Kidney capillary endothelial cell (primary cell): ENCODE data around the gene ARHGEF17.

ENCODE experiments used
- DNase-seq: peaks from one replicate; pipeline ENCODE4 v3.0.0-alpha.2; 2018; ENCODE audit warnings: low spot score

The ARHGEF17 gene

DNA sequence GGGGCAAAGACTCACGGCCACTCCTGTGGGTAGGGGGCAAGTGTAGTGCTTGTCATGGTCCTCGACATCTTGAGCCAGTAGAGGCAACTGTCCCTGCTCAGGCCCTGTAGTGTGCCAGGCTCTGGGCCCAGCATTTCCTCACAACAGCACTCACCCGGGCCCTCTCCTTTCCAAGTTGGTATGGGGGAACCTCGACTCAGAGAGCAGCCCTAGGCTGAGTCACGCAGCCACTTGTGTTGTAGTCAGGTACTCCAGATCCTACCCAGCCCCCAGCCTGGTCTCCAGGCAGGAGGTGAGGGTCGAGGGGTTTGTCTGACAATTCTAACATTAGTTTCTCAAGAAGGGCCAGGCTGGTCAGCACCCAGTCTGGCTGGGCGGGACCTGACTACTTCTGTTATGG is 72.3 kb downstream of the ARHGEF17 start:
- no peak for DNase-seq

DNA sequence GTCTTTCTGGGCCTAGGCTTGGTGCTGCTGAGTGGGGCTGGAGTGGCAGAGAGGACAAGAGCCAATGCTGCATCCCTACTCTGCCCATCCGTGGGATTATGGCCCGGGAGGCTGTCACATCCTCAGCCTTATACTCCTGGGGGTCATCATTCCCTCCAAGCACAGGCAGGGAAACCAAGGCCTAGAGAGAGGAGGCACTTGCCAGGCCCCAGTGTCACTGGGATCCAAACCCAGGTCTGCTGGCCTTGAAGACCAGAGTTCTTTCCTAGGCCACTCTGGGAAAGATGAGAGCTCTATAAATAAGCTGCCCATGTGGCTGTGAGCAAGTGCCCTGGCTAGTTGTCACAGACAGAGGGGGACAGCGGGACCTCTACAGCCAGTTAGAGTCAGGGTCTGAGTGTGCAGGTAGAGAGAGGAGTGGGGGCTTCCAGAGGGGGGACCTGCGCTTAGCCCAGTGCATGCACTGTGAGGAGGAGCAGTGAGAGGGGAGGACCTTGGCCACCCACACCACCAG is 72.9 kb downstream of the ARHGEF17 start:
- DNase-seq = no peak

DNA sequence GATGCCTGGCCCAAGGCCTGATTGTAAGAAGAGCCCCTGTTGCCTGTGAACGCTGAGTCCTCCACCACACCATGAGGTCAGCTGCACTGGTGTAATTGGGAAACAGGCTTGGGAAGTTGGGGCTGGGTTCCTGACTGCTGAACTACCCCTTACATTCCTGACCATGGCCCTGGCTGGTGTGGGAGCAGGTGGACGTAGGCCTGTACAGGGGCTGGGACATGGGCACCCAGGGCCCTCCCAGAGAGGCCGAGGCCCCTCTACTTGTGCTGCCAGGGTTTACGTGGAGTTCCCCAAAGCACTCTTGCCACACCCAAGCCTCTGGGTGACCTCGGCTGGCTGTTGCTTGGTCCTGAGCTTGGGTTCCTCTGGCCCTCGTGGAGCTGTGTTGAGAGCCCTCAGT is 73.5 kb downstream of the ARHGEF17 start:
- no peak for DNase-seq

DNA sequence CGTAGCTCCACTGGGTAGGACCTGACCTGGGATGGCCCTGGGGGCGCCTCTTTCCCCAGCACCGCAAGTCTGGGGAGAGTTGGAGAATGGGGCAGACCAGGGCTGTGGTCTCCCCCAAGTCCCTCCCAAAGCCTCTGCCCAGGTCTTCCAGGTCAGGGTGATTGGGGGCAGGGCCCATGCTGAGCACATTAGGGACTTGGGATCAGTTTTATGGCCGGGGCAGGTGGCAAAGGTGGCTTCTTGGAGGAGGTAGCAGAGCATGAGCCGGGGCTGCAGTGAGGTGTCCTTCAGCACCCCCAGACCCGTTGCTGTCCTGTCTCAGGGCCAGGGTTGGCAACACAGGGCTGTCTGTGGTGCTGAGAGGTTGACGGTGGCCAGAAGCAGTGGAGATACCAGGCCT is 74.1 kb downstream of the ARHGEF17 start:
- DNase-seq = no peak

DNA sequence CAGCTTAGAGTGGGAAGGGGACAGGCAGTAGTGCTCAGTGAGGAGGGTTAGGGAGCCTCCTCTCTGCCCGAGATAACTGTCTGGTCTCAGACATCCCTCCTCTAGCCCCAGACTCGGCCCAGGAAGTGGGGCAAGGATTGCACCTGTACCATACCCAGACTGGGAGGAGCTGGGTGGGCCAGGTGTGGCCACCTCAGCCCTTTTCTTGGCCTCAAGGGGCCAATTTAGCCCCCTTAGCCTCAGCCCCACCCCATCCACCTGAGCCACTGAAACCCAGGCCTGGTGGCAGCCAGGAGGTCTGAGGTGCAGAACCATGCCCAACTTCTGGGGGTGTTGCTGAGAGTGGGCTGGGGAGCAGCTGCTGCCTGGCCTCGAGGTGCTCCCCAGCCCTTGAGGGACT is 74.7 kb downstream of the ARHGEF17 start:
- no peak for DNase-seq

DNA sequence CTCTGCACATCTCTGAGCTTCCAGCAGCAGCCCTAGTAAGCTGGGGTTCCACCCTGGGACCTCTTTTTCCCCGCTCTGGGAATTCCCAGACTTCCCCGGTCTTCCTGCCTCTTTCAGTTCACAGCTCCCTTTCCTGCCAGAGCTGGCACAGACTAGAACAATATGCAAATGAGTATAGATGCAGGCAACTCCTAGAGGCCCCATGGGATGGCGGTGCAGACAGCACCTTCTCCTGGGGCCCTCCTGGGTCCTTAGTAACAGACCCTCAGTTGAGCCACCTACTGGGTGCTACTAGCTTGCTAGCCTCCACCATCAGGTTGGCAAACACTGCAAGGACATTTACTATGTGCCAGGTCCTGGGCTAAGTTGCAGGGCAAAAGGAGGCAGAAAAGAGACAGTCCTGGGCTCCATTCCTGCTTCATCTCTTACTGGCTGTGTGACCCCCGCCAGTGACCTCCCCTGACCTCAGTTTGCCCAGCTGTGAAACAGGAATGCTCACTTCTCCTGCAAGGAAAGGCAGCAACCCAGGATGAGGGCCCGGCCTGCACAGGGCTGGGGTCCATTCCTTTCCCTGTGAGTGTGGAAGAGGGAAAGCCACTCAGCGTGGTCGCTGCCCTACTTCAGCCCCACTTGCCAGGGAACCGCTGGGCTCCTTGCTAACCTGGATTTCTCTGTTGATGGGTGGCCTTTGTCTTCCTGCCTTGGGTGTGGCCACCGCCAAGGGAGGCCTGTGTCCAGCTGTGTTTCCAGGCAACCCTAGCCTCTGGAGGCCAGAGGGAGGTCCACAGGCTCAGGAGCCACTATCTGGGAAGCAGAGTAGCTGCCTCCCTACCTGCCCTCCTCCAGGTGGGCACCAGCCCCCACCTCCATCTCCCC is 75.4 kb downstream of the ARHGEF17 start:
- DNase-seq = no peak

DNA sequence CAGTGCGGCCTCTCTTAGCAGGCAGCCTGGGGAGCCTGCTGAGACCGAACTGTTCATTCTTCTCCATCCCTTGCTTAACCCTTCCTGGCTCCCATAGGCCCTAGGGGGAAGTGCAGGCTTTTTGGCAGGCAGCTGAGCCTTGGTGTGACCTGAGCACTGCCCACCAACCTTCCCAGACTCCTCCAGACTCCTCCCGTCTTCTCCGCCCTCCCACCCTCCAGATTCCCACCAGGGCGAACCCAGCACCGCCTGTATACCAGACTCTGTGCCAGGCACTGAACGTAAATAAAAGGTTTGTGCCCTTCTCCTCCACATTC is 76.0 kb downstream of the ARHGEF17 start:
- no peak for DNase-seq

DNA sequence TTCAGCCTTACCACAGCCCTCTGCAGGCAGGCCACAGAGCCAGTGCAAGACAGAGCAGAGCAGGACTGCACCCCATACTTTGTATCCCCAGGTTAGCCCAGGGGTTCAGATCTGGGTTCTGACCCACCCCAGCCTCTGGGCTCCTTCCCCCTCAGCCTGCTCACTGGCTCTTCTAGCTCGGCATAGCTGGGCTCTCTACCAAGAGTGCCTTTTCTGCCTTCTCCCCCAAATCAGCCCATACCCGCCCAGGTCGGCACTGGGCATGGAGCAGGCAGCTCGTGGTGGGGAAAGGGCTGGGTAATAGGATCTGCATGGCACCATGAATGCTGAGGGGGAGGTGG is 76.4 kb downstream of the ARHGEF17 start:
- DNase-seq = no peak

DNA sequence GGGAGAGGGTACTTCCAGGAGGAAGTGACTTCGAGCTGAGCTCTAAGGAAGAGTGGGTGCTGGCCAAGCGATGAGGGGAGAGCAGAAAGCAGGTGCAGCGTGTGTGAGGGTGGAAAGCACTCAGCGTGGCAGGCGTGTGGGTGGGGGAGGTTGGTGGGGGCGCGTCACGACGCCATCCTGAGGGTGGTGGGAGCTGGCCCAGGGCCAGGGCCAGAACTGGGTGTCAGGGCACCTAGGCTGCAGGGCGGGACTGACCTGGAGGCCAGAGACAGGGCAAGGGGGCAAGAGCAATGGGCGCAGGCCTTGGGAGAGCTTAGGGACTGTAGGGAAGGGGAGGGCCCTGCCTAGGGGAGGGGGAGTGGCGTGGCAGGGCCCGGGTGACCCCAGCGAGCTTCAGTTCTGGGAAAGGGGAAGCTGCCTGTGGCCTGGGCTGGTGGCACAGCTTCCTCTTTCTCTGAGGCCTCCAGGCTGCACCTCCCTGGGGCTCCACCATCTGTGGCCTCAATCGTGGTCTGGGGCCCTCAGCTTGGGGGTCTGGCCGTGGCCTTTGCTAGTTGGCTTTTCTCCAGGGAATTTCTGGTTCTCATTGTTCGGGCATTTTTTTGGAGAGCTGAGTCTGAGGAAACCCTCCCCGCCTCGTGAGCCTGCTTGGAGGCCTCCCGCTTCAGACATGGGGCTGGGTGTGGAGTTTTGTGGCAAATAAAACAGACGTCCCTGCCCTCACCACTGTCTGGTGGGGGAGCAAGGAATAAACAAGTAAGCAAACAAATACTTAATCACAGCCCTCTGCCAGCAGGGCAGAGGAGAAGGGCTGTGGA is 77.0 kb downstream of the ARHGEF17 start:
- no peak for DNase-seq

DNA sequence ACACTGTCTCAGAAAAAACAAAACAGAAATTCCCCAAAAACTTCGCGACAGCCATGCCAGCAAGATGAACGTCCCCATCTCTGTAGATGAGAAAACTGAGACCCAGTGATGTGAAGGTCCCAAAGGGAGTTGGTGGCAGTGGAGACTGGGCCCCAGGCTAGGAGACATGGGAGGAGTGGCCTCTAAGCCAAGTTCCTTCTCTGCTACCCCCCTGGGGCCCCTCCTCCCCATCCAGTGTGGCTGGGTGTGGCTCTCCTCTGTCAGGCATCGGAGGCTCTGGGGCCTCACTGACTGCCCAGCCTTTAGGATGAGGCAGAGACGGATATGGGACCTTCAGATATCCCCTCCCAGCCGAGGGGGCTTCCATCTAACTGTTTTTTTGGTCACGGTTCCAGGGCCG is 77.9 kb downstream of the ARHGEF17 start:
- no peak for DNase-seq

DNA sequence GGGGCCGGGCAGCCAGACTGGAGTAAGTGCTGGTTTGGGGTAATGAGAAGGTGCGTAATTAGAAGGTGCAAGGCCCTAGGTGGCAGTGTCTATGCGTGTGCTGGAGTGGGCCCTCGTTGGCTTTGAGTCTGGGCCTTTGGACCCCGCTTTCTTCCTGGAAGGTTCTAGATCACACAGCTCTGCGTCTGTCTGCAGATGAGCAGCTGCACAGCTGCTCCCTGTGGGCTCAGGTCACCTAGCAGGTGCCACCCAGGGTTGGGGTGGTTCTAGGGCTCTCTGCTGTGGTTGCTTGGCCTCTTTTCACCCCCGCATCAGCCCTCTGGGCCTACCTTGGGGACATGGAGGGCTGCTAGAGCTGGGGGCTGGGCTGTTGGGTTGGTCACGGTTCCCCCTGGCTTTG is 78.5 kb downstream of the ARHGEF17 start:
- DNase-seq = no peak

DNA sequence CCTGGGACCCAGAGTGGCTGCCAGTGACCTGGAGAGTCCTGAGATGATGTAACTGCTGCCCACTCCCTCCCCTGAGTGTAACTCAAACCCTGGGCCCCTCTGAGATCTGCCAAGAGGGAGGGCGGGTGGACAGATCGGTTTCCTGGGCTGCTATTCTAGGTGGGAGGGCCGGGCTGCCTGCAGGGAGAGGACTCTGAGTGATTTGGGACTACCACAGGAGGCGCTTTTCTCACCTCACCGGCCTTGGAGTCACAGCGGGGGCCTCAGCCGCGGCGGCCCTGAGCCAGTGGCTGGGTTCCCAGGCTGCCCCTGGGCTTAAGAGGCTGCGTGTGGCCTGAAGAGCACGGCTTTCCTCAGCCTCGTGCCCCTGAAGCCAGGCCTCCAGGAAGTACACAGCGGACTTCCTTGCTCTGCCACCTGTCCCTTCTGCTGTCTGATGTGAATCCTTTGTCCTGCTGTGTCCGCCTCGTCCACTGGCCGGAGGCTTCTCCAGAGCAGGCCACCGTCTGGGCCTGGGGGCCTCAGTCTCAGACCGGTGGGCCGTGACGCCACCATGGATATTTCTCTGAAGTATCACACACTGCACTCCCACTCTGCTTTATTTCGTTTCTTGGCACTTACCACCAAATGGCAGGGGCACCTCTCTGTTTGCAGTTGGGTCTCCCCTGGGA is 79.7 kb downstream of the ARHGEF17 start:
- DNase-seq = no peak

DNA sequence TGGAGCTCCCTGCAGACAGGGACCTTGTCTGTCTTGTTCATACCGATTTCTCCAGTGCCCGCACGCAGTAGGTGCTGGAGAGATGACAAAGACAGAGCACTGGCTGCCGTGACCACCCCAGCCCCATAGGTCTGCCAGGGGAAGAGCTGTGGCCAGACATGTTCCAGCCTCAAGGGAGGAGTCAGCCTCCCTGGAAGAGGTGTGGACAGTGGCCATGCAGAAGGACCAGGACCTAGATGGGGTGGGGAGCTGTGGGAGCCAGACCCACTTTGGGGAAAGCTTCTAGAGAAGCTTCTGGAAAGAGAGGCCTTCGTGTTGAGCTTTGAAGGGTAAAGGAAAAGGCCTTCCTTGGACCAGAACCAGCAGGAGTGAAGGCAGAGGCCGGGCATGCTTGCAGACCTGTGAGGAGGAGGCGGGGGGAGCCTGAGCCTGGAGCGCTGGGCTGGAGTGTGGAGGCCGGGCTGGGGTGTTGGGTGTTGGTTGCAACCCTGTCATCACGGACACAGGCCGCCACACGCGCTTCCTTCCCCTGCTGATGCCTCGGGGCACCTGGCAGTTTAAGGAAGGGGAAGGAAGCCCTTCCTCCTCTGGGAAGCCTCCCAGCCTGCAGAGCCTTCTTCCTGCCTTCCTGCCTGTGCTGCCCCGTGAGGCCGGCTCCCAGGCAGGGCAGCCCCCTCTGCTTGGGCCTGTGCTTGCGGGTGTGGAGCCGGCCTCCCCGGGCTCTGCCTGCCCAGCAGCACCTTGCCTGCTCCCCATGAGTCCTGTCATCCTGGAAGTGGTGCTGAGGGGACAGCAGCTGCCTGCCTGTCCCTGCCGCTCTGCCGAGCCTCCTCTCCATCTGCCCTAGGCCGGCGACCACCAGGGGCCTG is 80.4 kb downstream of the ARHGEF17 start:
- DNase-seq = no peak

DNA sequence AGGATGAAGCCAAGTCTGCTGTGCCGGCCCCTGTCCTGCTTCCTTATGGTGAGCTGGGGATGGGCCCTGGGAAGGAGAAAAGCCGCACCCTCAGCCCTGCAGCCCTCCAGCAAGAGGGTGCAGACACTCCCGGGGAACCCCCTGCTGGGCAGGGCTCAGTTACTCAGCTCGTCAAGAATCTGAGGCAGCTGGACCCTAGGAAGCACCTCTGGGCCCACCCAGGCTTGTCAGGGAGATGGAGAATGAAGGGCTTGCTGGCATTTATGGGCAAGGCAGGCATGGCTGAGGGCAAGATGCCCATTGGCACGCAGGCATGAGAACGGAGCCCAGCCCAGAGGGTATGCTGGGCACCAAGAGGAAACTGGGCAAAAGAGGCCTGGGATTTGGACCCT is 81.1 kb downstream of the ARHGEF17 start:
- no peak for DNase-seq

DNA sequence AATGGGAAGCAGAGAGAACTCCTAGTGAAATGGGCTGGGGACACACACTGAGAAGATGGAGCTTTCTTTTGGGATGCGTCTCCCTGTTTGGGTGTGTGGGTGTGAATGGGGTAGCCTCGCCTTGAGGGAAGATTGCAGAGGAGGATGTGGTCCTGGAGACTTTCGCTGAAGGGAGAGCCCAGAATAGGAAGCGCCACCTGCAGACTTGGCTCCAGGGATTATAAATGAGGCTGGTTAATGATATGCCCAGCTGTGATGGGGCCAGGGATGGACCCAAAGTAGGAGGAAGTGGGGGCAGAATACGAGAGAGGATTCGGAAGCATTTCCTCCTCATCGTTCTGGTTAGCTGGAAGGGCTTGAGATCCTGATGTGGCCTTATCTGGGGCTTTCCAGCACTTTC is 81.8 kb downstream of the ARHGEF17 start:
- DNase-seq = no peak

DNA sequence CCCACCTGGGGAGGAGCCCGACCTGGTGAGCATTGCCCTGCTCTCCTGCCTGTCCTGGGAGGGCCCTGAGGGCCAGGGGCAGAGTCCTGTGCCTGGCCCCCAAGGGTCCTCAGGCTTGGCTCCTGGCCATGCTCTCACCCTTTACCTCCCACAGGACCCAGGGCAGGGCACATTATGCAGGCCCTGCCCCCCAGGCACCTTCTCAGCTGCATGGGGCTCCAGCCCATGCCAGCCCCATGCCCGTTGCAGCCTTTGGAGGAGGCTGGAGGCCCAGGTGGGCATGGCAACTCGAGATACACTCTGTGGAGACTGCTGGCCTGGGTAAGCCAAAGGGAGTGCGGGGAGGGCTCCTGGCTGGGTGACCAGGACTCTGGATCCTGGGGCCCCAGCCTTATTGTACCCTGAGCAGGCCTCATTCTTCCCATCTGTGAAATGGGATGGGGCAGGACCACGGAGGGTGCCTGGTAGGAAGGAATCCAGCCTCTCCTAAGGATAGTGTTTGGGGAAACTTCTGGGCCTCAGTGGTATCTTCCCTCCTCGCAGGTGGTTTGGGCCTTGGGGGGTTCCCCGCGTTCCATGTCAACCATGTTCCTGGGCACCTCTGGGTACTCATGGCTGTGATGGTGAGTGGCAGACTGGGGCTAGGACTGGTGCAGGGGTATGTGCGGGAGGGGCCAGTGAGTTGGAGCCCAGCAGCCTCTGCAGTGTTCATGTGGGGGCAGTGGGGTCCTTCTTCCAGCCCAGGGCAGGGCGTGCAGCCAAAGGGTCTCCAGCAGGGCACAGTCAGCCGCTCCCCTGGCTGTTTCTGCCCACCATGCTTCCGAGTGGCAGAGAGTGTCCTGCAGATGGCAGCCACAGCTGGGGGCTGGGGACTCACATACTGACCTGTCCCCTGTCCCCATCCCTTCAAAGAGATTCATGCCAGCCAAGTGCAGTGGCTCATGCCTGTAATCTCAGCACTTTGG is 82.8 kb downstream of the ARHGEF17 start:
- no peak for DNase-seq

DNA sequence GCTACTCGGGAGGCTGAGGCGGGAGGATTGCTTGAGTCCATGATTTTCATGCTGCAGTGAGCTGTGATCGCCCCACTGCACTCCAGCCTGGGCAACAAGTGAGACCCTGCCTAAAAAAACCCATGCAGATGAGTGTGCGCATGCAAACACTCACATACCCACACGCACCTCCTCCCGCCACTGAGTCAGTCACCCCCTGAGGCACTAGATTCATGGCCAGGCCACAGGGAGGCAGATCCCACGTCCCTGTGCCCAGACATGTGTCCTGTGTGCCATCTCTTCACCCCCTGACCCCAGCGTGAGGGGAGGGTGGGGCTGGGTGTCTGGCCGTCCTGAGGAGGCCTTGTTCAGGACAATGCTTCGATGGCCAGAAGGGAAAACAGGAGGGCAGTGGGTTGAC is 83.6 kb downstream of the ARHGEF17 start:
- DNase-seq = no peak

DNA sequence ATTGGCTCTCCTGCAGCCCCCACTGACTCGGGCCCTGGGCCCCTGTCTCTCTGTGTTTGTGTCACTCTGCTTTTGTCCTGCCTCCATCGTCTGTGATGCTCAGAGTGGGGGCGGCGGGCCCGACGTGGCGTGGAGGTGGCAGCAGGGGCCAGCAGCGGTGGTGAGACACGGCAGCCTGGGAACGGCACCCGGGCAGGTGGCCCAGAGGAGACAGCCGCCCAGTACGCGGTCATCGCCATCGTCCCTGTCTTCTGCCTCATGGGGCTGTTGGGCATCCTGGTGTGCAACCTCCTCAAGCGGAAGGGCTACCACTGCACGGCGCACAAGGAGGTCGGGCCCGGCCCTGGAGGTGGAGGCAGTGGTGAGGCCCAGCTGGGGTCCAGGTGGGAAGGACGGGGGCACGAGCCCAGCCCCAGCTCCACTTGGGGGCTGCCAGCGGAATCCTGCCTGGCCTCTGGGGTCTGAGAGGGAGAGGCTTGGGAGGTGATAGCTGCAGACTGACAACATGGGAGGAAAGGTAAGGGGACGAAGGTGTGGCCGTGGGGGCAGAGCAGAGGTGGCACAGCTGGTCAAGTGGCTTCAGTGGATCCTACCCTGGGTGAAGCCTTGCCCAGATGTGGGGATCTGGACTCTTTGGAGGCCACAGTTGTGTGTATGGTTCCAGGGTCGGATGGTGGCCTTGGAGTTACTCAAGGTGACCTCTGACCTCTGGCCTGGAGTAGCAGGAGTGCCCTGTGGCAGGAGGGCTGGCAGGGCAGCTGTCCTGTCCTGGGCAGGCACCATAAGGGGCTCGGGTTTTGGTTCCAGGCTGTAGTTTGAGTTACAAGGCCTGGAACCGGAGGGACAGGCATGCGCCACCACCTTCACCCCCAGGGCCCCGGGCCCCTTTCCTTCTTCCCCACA is 84.3 kb downstream of the ARHGEF17 start:
- no peak for DNase-seq

DNA sequence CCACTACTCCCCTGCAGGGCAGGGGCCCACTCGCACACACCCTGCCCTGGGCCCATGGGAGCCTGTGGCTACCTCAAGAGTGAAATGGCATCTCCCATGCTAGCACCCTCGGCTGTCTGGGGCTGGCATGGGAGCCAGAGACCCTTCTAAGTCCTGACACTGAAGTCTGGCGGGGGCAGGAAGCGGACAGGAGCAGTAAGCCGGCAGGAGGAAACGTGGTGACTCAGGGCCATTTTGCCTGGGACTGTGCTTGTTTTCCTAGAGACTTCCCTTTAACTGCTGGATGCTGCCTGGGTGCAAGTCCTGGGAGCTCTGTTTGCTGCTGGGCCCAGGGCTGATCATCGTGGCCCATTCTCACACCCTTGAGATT is 84.9 kb downstream of the ARHGEF17 start:
- peak; percentile 80 for DNase-seq
